Stimulated activated CD8-positive, alpha-beta memory T cell treated with anti-CD3 and anti-CD28 coated beads, Interleukin-4, amount 100 ng/mL, for 4 hours (primary cell): ENCODE results near the gene PSME4.
"Not testable (repeated sequence)": the region's sequence is repeated elsewhere in the genome, so short reads cannot be mapped to it uniquely, and the experiment has no call there.

Experiments
- DNase-seq, 2 donors: peaks; one replicate each; pipeline ENCODE4 v3.0.0-alpha.2; 2020; ENCODE audit warnings: low read depth in 2 of 2, low spot score in 1 of 2

The PSME4 gene

DNA sequence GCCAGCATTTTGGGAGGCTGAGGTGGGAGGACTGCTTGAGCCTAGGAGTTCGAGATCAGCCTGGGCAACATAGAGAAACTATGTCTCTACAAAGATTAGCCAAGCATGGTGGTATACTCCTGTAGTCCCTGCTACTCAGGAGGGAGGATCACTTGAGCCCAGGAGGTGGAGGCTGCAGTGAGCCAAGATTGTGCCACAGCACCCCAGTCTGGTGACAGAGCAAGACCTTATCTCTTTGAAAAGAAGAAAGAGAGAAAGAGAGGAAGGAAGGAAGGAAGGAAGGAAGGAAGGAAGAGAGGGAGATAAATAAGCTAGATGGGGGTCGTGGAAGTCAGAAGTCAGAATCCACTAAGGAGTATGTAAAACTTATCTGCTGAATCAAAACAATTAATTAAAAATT, 127.2 kb downstream of the PSME4 start:
- DNase-seq, result no peak

DNA sequence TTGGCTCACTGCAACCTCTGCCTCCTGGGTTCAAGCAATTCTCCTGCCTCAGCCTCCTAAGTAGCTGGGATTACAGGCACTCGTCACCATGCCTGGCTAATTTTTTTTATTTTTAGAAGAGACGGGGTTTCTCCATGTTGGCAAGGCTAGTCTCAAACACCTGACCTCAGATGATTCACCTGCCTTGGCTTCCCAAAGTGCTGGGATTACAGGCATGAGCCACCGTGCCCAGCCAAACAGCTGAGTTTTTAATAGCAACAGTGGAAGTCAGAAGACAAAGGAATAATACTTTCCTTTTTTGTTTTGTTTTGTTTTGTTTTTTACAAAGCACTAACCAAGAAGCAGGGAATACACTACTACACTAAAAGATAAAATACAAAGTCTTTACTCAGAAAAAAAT, 127.9 kb downstream of the PSME4 start:
- DNase-seq, result no peak

DNA sequence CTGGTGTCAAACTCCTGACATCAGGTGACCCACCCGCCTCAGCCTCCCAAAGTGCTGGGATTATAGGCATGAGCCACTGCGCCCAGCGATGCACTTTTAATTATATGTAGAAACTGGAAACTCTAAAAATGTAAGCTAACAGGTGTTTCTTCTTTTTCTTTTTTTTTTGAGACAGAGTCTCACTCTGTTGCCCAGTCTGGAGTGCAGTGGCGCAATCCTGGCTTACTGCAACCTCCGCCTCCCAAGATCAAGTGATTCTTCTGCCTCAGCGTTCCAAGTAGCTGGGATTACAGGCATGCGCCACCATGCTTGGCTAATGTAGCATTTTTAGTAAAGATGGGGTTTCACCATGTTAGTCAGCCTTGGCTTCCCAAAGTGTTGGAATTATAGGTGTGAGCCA, 129.1 kb downstream of the PSME4 start:
- not testable (repeated sequence) for DNase-seq

DNA sequence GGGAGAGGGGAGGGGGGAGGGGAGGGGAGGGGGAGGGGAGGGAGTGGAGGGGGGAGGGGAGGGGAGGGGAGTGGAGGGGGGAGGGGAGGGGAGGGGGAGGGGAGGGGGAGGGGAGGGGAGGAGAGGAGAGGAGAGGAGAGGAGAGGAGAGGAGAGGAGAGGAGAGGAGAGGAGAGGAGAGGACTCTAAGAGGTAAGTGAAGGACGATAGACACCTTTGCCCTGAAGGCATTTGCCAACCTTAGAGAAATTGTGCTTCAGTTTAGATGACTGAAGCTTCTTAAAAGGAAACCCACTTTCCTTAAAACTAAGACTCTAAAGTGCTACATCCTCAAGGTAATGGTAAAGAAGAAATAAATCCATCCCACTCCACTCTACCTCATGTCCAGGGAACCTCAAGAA, 130.2 kb downstream of the PSME4 start:
- no peak for DNase-seq

DNA sequence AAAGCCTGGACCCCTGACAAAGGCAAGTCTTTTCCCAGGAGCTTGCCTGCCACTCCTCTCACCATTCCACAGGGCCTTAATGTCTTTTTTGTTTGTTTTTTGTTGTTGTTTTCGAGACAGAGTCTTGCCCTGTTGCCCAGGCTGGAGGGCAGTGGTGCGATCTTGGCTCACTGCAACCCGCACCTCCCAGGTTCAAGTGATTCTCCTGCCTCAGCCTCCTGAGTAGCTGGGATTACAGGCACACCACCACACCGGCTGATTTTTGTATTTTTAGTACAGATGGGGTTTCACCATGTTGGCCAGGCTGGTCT, 140.9 kb downstream of the PSME4 start:
- DNase-seq, result not testable (repeated sequence)

DNA sequence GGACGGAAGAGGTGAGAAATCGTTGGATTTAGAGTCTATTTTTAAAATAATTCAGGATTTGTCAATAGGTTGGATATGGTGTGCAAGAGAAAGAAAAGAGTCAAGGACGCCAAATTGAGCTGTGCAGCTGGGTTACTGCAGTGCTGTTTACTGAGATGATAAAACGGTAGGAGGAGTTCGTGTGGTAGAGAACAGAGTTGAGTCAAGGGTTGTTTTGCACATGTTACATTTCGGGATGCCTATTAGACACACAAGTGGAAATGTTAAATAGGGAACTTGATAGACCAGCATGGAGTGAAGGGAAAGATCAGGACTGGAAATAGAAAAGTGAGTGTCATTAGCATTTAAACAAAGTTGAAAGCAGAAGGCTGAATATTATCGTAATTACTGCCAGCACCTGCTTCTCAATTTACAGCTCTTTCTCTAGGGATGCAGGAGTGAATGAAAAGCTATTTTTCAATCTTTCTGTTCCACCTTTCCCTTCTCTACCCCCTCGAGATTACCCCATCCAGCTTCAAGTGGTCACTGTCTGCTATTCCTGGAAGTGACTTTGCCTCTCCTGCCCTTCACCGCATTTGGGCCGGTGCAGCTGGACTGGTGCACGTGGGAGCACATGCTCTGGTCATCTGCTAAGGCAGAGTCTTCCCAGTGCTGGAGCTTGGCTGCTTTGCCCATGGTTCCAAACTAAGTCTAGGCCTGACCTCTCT, 141.4 kb downstream of the PSME4 start:
- no peak for DNase-seq

DNA sequence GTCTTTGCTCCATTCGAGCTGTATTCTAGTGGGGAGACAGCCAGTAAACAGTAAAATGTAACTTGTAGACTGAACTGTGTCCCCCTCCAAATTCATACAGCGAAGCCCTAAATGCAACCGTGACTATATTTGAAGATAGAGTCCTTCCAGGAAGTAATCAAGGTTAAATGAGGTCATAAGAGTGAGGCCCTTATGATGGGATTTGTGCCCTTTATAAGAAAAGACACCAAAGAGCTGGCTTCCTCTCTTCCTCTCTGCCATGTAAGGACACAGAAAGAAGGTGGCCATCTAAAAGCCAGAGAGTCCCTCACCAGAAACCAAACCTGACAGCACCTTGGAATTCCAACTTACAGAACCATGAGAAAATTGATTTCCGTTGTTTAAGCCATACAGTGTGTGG, 142.5 kb downstream of the PSME4 start:
- no peak for DNase-seq

DNA sequence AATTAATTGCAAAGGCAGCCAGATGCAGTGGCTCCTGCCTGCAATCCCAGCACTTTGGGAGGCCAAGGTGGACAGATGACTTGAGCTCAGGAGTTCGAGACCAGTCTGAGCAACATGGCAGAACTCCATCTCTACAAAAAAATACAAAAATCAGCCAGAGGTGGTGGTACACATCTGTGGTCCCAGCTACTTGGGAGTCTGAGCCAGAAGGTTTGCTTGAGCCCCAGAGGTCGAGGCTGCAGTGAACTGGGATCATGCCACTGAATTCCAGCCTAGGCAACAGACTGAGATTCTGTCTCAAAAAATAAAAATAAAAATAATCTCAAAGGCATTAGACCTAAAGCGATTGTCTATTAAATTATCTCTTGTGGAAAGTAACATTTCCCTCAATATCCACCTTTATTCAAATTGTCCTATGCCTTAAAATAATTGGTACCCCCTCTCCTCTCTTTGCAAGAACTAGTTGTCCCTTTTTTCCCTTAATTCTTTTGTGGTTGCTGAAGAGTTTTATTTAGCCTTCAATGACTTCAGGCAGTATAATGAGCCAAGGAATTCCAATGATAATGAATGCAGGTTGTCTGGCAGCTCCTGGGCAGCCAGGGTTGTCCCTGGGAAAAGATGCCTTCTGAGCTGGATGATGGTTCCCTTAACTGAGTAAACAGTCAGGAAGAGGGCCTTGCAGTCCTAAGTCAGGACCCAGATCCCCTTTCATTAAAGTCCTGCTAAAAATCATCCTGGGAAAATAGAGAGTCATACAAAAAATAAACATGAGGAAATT, 143.2 kb downstream of the PSME4 start:
- no peak for DNase-seq

DNA sequence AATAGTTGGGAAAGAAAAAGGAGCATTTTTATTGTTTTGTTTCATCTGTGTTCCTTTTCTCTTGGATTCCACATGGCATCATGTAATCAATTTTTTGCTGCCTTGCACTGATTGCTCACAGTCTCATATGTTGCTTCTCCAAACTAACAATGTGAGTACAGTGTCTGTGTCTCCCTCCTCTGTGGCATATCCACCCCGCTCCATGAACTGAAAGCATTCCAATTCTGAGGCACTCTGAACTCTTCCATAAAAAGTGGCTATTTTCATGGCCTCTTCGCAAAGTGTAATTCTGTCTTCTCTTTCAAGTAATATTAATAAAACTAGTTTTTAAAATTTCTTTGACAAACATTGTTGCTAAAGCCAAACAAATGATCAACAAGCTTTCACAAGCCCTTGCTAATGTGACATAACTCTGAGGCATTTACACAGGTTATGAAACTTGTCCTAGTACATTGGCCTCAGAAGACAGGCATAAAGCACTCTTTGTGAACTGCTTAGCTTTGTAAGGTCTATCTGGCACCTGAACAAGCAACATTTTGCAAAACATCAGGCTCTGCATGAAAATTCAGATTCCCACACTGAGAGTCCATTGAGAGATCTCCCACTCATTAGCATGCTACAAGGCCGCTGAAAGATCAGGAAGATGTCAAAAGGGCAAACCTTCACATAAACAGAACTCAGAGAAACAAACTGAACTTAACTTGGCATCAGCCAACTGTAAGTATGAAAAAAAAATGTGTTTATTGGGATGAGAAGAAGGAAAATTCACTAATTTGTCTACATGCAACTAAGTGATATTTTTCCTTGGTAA, 144.0 kb downstream of the PSME4 start:
- DNase-seq, result no peak

DNA sequence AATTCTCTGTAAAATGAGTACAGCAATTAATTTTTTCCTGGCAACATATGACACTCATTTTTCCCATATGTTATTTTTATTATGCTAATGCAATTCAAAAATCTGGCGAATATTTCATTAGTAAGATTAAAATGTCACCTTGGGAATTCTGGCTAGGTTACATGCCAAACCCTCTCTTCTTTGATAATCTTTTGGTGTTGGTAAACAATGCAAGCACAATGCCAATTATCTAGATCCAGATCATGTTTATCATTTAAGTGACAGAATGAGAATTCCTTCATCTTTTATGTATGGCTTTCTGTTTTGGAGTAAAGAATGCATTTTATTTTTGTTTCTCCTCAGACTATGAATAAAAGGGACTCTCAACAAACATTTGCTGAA, 144.8 kb downstream of the PSME4 start:
- no peak for DNase-seq

DNA sequence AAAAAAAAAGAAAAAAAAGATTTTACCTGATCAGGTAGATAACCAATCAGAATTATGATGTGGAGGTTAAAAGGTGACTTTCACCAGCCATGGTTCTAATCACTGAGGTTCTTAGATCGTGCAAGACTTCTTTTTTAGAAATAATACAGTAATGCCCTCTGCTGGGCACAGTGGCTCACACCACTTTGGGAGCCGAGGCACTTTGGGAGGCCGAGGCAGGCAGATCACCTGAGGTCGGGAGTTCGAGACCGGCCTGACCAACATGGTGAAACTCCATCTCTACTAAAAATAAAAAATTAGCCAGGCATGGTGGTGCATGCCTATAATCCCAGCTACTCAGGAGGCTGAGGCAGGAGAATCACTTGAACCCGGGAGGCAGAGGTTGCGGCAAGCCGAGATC, 147.2 kb downstream of the PSME4 start:
- DNase-seq, result not testable (repeated sequence)

DNA sequence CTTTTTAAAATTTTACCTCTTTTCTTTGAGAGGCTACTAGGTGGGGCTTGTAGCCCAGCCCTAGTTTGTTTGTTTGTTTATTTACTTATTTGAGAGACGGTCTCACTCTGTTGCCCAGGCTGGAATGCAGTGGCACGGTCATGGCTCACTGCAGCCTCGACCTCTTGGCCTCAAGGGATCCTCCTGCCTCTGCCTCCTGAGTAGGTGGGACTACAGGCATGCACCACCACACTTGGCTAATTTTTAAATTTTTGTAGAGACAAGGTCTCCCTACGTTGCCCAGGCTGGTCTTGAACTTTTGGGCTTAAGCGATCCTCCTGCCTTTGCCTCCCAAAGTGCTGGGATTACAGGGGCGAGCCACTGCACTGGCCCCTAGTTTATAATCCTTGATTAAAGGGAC, 149.0 kb downstream of the PSME4 start:
- no peak for DNase-seq

DNA sequence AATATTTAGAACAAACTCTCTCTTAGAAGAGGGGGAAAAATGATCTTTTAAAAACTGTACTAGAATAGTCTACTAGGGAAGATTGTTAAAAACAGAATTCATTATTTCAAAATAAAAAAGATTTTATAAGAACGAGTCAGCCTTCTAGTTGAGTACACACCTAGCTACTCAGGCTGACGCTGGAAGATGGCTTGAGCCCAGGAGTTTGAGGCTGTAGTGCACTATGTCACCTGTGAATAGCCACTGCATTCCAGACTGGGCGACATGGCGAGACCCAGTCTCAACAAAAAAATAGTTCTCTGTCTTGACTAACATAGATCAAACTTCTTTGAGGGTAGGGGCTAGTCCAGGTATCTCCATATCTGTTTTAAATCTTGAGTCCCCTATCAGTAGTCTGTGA, 150.1 kb downstream of the PSME4 start:
- no peak for DNase-seq

DNA sequence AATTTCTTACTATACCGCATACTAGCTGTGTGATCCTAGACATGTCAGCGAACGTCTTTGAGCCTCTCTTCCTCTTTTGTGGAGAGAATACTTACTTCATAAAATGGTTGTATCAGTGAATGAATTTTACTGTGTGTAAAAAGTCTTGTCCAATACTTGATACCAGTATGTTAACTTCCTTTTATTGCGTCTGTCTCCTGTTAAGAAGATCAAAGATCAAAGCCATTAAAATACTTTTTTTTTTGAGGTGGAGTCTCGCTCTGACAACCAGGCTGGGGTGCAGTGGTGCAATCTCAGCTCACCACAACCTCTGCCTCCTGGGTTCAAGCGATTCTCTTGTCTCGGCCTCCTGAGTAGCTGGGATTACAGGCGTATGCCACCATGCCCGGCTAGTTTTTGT, 150.7 kb downstream of the PSME4 start:
- no peak for DNase-seq

DNA sequence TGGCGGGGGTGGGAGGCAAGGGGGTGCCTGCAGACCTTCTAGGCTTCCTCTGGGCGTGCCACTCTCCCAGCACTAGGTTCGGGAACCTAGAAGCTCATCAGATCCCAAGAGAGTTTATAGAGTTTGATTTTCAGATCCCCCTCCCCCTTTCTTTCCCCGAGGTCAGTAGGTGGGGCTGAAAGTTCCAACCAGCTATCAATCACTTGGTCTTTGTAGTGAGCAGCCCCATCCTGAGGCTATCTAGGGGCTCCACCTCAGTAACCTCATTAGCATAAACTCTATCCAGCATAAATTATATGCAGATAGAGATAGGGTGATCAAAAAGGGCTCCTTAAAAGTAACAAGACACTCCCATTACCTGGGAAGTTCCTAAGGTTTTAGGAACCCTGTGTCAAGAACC, 151.2 kb downstream of the PSME4 start:
- DNase-seq, result no peak

DNA sequence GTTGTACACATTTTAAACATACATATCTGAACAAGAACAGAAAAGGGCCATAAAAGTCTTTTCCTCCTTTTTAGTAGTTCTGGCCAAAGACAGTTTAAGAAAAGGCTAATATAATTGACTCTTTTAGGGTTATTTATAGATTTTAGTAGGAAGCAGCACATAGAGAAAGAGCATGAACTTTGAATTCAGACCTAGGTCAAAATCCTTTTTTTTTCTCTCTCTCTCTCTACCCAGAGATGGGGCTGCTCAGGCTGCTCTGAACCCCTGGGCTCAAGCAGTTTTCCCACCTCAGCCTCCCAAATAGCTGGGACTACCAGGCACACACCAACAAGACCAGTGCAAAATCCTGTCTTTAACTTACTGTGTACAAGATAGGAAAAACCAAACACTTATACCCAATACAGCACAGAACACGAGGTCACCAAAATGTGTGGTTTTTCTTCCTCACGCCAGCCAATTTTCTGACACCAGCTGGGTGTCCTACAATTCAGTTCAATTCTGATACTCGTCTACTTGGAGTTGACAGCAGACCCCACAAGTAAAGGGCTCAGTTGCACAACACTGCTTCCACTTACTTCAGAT, 151.8 kb downstream of the PSME4 start:
- no peak for DNase-seq
